Stimulated activated CD8-positive, alpha-beta memory T cell treated with anti-CD3 and anti-CD28 coated beads, Interleukin-2, amount 100 ng/mL, for 48 hours (primary cell): ENCODE measurements around the gene AKAP14.
"Not testable (repeated sequence)": the region's sequence is repeated elsewhere in the genome, so short reads cannot be mapped to it uniquely, and the experiment has no call there.

Source experiments
- DNase-seq, 2 donors: peaks; one replicate each; pipeline ENCODE4 v3.0.0-alpha.2; 2020; ENCODE audit warnings: low read depth in 2 of 2

The AKAP14 gene

GRCh38 chrX:119895843-119896326 is at the start of gene AKAP14:
Gene AKAP14 (plus strand): TSS chrX:119895893. CDS start chrX:119903224, 7,331 bp downstream.
- DNase-seq: no peak

- peak; percentile 84 to 90 for DNase-seq
Observed at GRCh38 chrX:119852382-119853353, 43.0 kb upstream of the AKAP14 start, which contains the start of gene UPF3B. Gene UPF3B (minus strand): TSS chrX:119852963. CDS start chrX:119852928, 35 bp downstream.

- no peak for DNase-seq
Observed at GRCh38 chrX:119853444-119853843, 42.2 kb upstream of the AKAP14 start.

GRCh38 chrX:119870626-119871131 is 25.0 kb upstream of the AKAP14 start:
- no peak for DNase-seq

GRCh38 chrX:119871245-119871598 is 24.5 kb upstream of the AKAP14 start:
- no peak for DNase-seq

- peak; percentile 65 to 75 for DNase-seq
Observed at GRCh38 chrX:119871599-119872395, 23.9 kb upstream of the AKAP14 start, which contains the start of the genes NDUFA1 and RNF113A. Gene NDUFA1 (plus strand): TSS chrX:119871832. CDS start chrX:119871912, 80 bp downstream. Gene RNF113A (minus strand): TSS chrX:119871733. CDS start chrX:119871613, 120 bp downstream.

- no peak for DNase-seq
Observed at GRCh38 chrX:119878740-119879139, 17.0 kb upstream of the AKAP14 start.

- DNase-seq: no peak
Observed at GRCh38 chrX:119880076-119880475, 15.6 kb upstream of the AKAP14 start.

GRCh38 chrX:119880552-119881437 is 14.9 kb upstream of the AKAP14 start:
- DNase-seq: no peak

- no peak for DNase-seq
Observed at GRCh38 chrX:119885554-119886428, 9.9 kb upstream of the AKAP14 start.

- peak; percentile 30 to 51 for DNase-seq
Observed at GRCh38 chrX:119887721-119888425, 7.8 kb upstream of the AKAP14 start.

GRCh38 chrX:119890626-119891025 is 5.1 kb upstream of the AKAP14 start:
- DNase-seq: not testable (repeated sequence)

GRCh38 chrX:119891961-119892692 is 3.6 kb upstream of the AKAP14 start:
- not testable (repeated sequence) for DNase-seq

GRCh38 chrX:119899125-119899524 is 3.4 kb downstream of the AKAP14 start:
- no peak for DNase-seq

GRCh38 chrX:119900976-119901375 is 5.3 kb downstream of the AKAP14 start:
- no peak for DNase-seq

GRCh38 chrX:119916310-119916709 is 20.6 kb downstream of the AKAP14 start:
- no peak for DNase-seq

- DNase-seq: no peak
Observed at GRCh38 chrX:119917877-119918276, 22.2 kb downstream of the AKAP14 start.

GRCh38 chrX:119919835-119920585 is 24.3 kb downstream of the AKAP14 start:
- DNase-seq: no peak
